ENCODE measurements around the gene AGO3. TPM values are rescaled to one million over a fixed set of nuclear protein-coding genes. Genes with fewer than 3 reads are reported as not detected.

The AGO3 gene
- total and polyA plus RNA-seq, 5 donors, result 3.8 to 24.1 (median 19.6) TPM

DNA sequence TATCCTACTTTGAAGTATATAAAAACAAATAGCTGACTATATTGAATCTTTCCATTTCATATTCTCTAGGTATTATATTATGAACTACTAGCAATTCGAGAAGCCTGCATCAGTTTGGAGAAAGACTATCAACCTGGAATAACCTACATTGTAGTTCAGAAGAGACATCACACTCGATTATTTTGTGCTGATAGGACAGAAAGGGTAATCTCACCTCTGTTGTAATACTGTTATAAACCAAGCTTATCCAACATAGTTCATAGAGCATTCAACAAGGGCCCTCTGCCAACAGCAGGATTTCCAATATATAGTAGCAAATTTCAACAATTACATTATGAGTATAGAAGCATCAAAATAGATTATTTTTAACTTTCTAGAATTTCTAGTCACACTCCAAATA lies 109.3 kb downstream of the AGO3 start:
- no peaks in the 10 kb centered on the region for H3K9me3 ChIP-seq (ENCODE audit: control insufficient read depth, low read length)
- H3K27ac ChIP-seq (ENCODE audit: low read length), result no peak overlapping the region
- intact Hi-C loops (cut with DNase I), result no loop called here
- no peak overlapping the region for H3K4me3 ChIP-seq (ENCODE audit: low read length)
- ATAC-seq (no peak), DNase-seq (no peak)
- WGBS, result 87% methylated on average over 2 of the region's 2 CpGs
- H3K4me1 ChIP-seq (ENCODE audit: control insufficient read depth, insufficient read depth, low read length), result no peaks in the 10 kb centered on the region
- no peaks in the 10 kb centered on the region for H3K27me3 ChIP-seq (ENCODE audit: control insufficient read depth, insufficient read depth)

DNA sequence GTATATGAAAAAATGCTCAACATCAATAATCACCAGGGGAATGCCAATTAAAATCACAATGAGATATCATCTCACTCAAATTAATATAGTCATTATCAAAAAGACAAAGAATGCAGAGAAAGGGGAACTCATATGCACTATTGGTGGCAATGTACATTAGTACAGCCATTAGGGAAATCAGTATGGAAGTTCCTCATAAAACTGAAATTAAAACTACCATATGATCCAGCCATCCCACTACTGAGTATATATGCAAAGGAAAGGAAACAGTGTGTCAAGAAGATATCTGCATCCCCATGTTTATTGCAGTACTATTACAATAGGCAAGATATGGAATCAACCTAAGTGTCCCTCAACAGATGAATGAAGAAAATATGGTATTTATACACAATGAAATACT lies 120.9 kb downstream of the AGO3 start:
- no peaks in the 10 kb centered on the region for H3K27me3 ChIP-seq (ENCODE audit: control insufficient read depth, insufficient read depth)
- intact Hi-C loops (cut with DNase I), result no loop called here
- ATAC-seq (no peak), DNase-seq (no peak)
- H3K4me3 ChIP-seq (ENCODE audit: low read length), result no peak overlapping the region
- no peak overlapping the region for H3K27ac ChIP-seq (ENCODE audit: low read length)
- no peaks in the 10 kb centered on the region for H3K4me1 ChIP-seq (ENCODE audit: control insufficient read depth, insufficient read depth, low read length)
- H3K9me3 ChIP-seq (ENCODE audit: control insufficient read depth, low read length), result no peaks in the 10 kb centered on the region

DNA sequence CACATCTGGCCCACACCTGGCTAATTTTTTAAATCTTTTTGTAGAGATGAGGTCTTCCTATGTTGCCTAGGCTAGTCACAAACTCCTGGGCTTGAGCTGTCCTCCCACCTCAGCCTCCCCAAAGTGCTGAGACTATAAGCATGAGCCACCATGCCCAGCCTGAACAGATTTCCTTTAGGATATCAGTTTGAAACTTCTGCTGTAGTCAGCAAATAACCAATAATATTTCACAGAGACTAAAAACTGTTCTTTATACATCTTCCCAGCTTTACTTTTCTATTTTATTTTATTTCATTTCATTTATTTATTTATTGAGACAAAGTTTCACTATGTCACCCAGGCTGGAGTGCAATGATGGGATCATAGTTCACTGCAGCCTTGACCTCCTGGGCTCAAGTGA lies 123.1 kb downstream of the AGO3 start:
- no peak overlapping the region for H3K27ac ChIP-seq (ENCODE audit: low read length)
- no peaks in the 10 kb centered on the region for H3K27me3 ChIP-seq (ENCODE audit: control insufficient read depth, insufficient read depth)
- ATAC-seq, result no peak
- no peak overlapping the region for H3K4me3 ChIP-seq (ENCODE audit: low read length)
- no peak for DNase-seq
- H3K9me3 ChIP-seq (ENCODE audit: control insufficient read depth, low read length), result no peaks in the 10 kb centered on the region
- intact Hi-C loops (cut with DNase I), result no loop called here
- no peaks in the 10 kb centered on the region for H3K4me1 ChIP-seq (ENCODE audit: control insufficient read depth, insufficient read depth, low read length)

DNA sequence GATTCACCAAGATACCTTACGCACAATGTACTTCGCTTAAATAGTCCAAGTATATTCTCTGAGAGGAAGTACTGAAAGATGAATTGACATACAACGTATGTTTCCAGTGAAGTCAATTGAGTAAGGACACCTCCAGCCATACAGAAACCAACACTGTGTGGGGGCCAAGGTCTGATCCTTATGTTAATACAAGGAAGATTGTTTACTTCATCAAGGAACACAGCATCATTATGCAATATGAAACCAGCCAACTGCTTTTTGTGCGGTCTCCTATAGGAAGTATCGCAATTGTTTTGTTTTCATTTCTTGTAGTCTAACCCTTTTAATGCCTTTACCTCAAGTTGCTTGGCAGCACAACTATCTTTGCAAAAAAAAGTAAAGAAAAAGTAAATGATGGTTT lies 124.8 kb downstream of the AGO3 start:
- Histone ChIP-seq H3K4me1 (ENCODE audit: control insufficient read depth, insufficient read depth, low read length) (no peaks in the 10 kb centered on the region), H3K27ac (ENCODE audit: low read length) (no peak overlapping the region), H3K27me3 (ENCODE audit: control insufficient read depth, insufficient read depth) (no peaks in the 10 kb centered on the region), H3K4me3 (ENCODE audit: low read length) (no peak overlapping the region), H3K9me3 (ENCODE audit: control insufficient read depth, low read length) (no peaks in the 10 kb centered on the region)
- ATAC-seq (no peak), DNase-seq (no peak)
- intact Hi-C loops (cut with DNase I), result no loop called here
- WGBS, result 86% methylated on average over 5 of the region's 5 CpGs

DNA sequence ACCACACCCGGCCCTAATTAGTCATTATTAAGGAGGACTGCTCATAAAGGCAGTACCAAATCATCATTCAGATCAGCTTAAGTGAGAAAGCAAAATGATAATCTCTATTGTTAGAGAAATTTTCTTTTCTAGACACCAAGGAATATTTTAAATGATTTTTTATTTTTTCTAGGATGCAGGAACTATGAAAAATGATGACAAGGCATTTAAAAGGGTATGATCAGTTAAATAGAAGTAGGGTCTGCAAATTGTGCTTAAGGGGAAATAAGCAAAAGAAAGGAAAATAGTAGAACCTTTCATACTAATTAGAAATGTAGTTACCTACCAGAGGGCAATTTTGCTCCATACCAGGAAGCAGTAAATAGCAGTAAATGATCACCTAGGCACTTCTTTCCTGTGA lies 131.4 kb downstream of the AGO3 start:
- intact Hi-C loops (cut with DNase I), result no loop called here
- Histone ChIP-seq H3K27me3 (ENCODE audit: control insufficient read depth, insufficient read depth) (no peaks in the 10 kb centered on the region), H3K9me3 (ENCODE audit: control insufficient read depth, low read length) (no peaks in the 10 kb centered on the region), H3K4me1 (ENCODE audit: control insufficient read depth, insufficient read depth, low read length) (no peaks in the 10 kb centered on the region), H3K4me3 (ENCODE audit: low read length) (no peak overlapping the region), H3K27ac (ENCODE audit: low read length) (no peak overlapping the region)
- 98% methylated on average over 1 of the region's 1 CpG for WGBS
- ATAC-seq (no peak), DNase-seq (no peak)

DNA sequence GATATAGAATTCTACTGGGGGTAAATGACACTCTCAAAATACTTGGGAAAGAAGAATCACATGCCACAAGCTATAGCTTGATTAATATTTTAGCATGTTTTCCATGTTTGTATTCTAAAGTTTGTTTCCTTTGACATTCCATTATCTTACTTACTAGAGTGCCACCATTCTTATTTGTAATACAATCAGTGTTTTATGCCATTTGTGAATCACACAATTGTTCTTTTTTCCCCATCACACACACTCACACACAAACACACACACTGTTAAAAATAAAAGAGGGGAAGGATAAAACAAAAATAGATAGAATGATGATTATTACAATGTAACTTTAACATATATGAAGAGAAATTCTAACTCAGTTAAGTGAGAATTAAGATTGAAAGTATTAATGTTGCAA lies 137.0 kb downstream of the AGO3 start:
- ATAC-seq (no peak), DNase-seq (no peak)
- no peak overlapping the region for H3K27ac ChIP-seq (ENCODE audit: low read length)

DNA sequence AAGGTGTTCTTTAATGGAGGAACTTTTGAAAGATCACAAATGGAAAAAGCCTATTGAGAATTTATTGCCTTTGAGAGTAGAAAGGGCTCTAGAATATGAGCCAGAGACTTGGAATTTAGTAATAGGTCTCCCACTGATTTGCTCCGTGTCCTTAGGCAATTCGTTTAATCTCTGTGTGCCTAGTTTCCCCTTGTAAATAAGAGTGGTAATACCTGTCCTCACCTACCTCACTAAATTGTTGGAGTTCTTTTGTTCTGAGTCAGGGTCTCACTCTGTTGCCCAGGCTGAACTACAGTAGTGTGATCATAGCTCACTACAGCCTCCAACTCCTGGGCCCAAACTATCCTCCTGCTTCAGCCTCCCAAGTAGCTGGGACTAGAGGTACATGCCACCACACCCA lies 138.0 kb downstream of the AGO3 start:
- 93% methylated on average over 2 of the region's 2 CpGs for WGBS
- H3K4me1 ChIP-seq (ENCODE audit: control insufficient read depth, insufficient read depth, low read length), result no peaks in the 10 kb centered on the region
- H3K9me3 ChIP-seq (ENCODE audit: control insufficient read depth, low read length), result no peaks in the 10 kb centered on the region
- intact Hi-C loops (cut with DNase I), result no loop called here
- DNase-seq (no peak), ATAC-seq (no peak)
- no peak overlapping the region for H3K4me3 ChIP-seq (ENCODE audit: low read length)
- no peaks in the 10 kb centered on the region for H3K27me3 ChIP-seq (ENCODE audit: control insufficient read depth, insufficient read depth)
- H3K27ac ChIP-seq (ENCODE audit: low read length), result no peak overlapping the region

More for the DNA sequence above, 137.0 kb downstream of the AGO3 start:
- Histone ChIP-seq H3K9me3 (ENCODE audit: control insufficient read depth, low read length) (no peaks in the 10 kb centered on the region), H3K4me1 (ENCODE audit: control insufficient read depth, insufficient read depth, low read length) (no peaks in the 10 kb centered on the region), H3K4me3 (ENCODE audit: low read length) (no peak overlapping the region), H3K27me3 (ENCODE audit: control insufficient read depth, insufficient read depth) (no peaks in the 10 kb centered on the region)
- intact Hi-C loops (cut with DNase I), result no loop called here

DNA sequence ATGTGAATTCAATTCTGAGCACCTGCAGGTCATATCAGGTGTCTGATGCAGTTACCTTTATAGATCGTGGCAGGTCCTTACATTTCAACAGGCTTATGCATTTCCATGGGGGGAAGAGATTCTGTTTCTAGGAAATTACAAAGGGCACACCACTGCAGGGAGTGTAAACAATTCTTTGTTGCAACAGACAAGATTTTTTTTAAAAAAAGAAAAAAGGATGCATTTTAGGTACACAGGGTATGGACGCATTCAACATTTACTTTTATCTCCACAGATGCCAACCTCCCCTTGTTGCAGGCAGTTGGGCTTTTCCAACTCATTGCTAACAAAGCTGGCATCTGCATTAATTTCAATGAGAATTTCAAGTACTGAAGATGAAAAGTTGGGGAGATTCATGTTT lies 139.4 kb downstream of the AGO3 start:
- WGBS, result 82% methylated on average over 2 of the region's 2 CpGs
- no peak for ATAC-seq
- no peaks in the 10 kb centered on the region for H3K9me3 ChIP-seq (ENCODE audit: control insufficient read depth, low read length)
- no peak overlapping the region for H3K4me3 ChIP-seq (ENCODE audit: low read length)
- intact Hi-C loops (cut with DNase I), result no loop called here
- H3K4me1 ChIP-seq (ENCODE audit: control insufficient read depth, insufficient read depth, low read length), result no peaks in the 10 kb centered on the region
- no peaks in the 10 kb centered on the region for H3K27me3 ChIP-seq (ENCODE audit: control insufficient read depth, insufficient read depth)
- H3K27ac ChIP-seq (ENCODE audit: low read length), result no peak overlapping the region
- no peak for DNase-seq

DNA sequence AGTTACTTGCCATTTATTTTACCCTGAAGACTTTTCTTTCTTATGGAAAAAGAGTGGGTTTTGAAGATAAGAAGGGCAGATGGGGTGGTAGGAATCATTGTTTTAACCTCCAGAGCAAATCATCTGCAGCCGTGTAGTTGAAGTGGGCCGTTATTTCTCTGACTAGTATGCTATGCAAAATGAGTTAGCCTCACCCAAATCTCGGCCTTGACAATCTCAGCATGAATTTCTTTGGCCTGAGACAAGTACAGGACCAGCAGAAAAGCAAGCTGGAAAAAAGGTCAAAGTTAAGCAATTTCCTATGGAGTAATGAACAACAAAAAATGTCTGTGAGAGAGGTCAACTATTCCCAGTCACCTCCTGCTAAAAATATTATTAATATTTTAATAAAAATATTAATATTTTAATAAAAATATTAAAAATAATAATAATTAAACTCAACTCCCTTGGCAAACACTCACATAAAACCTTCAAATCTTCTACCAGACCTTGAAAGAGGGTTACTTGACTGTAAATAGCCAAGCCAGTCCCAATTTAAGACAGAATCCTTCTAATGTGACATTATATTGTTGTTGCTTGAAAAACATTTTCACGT lies 146.2 kb downstream of the AGO3 start:
- ATAC-seq (no peak), DNase-seq (no peak)
- Histone ChIP-seq H3K27me3 (ENCODE audit: control insufficient read depth, insufficient read depth) (no peaks in the 10 kb centered on the region), H3K4me1 (ENCODE audit: control insufficient read depth, insufficient read depth, low read length) (no peaks in the 10 kb centered on the region), H3K27ac (ENCODE audit: low read length) (no peak overlapping the region), H3K4me3 (ENCODE audit: low read length) (no peak overlapping the region), H3K9me3 (ENCODE audit: control insufficient read depth, low read length) (no peaks in the 10 kb centered on the region)
- 46% methylated on average over 4 of the region's 4 CpGs for WGBS
- intact Hi-C loops (cut with DNase I), result no loop called here

DNA sequence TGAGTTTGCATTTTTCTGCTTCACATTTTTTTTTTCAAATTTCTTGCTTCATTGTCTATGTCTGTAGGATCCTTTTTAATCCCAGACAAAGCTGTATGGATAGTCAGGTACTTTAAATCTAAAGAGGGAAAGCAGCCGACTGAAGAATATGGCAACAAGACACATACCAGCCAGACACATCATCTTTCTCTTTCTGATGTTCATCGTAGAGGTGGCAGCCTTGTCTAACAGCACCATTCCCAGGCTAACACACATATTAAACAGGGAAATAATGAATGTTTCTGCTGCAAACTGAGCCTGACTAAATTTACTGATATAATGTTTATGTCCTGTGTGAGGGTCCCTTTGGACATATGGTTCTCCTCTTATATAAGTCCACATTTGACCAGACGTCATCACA lies 149.3 kb downstream of the AGO3 start:
- Histone ChIP-seq H3K4me3 (ENCODE audit: low read length) (no peak overlapping the region), H3K4me1 (ENCODE audit: control insufficient read depth, insufficient read depth, low read length) (no peaks in the 10 kb centered on the region), H3K9me3 (ENCODE audit: control insufficient read depth, low read length) (no peaks in the 10 kb centered on the region), H3K27me3 (ENCODE audit: control insufficient read depth, insufficient read depth) (no peaks in the 10 kb centered on the region), H3K27ac (ENCODE audit: low read length) (no peak overlapping the region)
- 50% methylated on average over 3 of the region's 3 CpGs for WGBS
- no peak for ATAC-seq
- intact Hi-C loops (cut with DNase I), result no loop called here
- no peak for DNase-seq

DNA sequence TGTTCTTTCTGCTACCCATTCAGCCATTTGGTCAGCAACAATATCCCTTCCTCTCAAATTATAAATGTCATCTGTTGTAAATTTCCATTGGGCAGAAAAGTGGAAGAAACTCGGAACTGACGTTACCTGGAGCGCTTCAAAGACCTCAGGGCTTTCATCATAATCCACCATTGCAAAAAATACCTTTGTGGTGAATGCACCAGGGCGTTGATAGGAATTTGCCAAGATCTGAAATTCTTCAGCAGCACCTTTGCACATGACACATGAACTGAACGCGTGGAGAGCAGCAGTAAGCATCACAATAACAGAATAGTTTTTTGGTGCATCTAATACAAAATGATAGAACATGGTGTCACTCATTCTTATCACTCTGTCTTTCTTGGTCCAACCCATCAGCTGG lies 149.9 kb downstream of the AGO3 start:
- Histone ChIP-seq H3K4me1 (ENCODE audit: control insufficient read depth, insufficient read depth, low read length) (no peaks in the 10 kb centered on the region), H3K9me3 (ENCODE audit: control insufficient read depth, low read length) (no peaks in the 10 kb centered on the region), H3K4me3 (ENCODE audit: low read length) (no peak overlapping the region), H3K27me3 (ENCODE audit: control insufficient read depth, insufficient read depth) (no peaks in the 10 kb centered on the region), H3K27ac (ENCODE audit: low read length) (no peak overlapping the region)
- DNase-seq, result no peak
- no peak for ATAC-seq
- intact Hi-C loops (cut with DNase I), result no loop called here
- WGBS, result 68% methylated on average over 6 of the region's 6 CpGs

DNA sequence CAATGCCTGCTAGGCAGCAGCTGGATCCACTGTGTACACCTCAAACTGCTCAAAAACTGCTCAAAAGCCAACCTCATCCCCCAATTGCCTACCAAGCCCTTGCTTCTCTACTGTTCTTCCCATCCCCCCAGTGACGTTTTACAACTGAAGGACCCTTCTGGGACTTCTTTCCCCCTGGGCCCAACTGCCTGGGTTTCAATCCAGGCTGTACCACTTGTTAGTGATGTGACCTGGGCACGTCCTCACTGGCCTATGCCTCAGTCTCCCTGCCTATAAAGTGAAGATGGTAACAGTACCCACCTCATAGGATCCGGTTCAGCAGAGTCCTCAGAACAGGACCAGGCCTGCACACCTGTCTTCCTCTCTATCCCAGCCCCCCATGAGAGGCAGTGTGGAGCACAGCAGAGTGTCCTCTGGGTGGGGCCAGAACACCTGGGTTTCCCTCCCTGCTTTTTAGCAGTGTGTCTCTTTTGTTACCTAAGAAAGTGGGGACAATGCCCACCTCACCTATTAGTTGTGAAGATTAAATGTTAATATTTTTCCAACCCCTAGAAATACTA lies 151.1 kb downstream of the AGO3 start:
- H3K27ac ChIP-seq (ENCODE audit: low read length), result no peak overlapping the region
- 69% methylated on average over 3 of the region's 3 CpGs for WGBS
- no peak for ATAC-seq
- intact Hi-C loops (cut with DNase I), result no loop called here
- no peaks in the 10 kb centered on the region for H3K9me3 ChIP-seq (ENCODE audit: control insufficient read depth, low read length)
- no peak for DNase-seq
- no peak overlapping the region for H3K4me3 ChIP-seq (ENCODE audit: low read length)
- H3K27me3 ChIP-seq (ENCODE audit: control insufficient read depth, insufficient read depth), result no peaks in the 10 kb centered on the region
- no peaks in the 10 kb centered on the region for H3K4me1 ChIP-seq (ENCODE audit: control insufficient read depth, insufficient read depth, low read length)

Measured in right cardiac atrium (tissue), 5 donors.